GM18511 (cell line): Measurements from ENCODE around the gene GPRIN1.
A peak's percentile ranks its signal among the peaks of the same experiment; 100 is the strongest.

Experiments
- ATAC-seq: cut with Tn5 transposase; IDR thresholded peaks from one replicate; pipeline ENCODE4 v1.9.1; 2021; ENCODE audit warnings: mild to moderate bottlenecking, moderate library complexity; ENCODE audit not compliant: unreplicated experiment

The GPRIN1 gene

DNA sequence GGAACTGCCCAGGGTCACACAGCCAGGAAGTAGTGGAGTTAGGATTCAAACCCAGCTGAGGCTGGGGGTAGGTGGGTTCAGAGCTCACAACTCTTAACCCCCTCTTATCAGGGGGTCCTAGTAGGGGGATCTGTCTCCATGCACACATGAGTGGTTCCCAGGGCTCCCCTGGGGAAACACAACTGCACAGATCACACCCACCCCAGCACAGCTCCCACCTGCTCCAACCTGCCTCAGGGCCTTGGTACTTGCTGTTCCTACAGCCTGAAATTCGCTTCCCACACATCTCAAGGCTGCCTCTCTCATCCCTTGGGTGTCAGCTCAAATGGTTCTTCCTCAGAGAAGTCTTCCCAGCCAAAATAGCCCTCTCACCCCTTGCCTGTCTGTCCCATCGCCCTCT lies 15.6 kb upstream of the GPRIN1 start:
- ATAC-seq, result no peak

- no peak for ATAC-seq
Observed at GRCh38 chr5:176624938-176625337, 15.0 kb upstream of the GPRIN1 start.

- ATAC-seq, result no peak
Observed at GRCh38 chr5:176624142-176624541, 14.2 kb upstream of the GPRIN1 start.

GRCh38 chr5:176621661-176622079 lies 11.7 kb upstream of the GPRIN1 start:
- no peak for ATAC-seq

- ATAC-seq, result no peak
Observed at GRCh38 chr5:176620333-176620981, 10.5 kb upstream of the GPRIN1 start.

DNA sequence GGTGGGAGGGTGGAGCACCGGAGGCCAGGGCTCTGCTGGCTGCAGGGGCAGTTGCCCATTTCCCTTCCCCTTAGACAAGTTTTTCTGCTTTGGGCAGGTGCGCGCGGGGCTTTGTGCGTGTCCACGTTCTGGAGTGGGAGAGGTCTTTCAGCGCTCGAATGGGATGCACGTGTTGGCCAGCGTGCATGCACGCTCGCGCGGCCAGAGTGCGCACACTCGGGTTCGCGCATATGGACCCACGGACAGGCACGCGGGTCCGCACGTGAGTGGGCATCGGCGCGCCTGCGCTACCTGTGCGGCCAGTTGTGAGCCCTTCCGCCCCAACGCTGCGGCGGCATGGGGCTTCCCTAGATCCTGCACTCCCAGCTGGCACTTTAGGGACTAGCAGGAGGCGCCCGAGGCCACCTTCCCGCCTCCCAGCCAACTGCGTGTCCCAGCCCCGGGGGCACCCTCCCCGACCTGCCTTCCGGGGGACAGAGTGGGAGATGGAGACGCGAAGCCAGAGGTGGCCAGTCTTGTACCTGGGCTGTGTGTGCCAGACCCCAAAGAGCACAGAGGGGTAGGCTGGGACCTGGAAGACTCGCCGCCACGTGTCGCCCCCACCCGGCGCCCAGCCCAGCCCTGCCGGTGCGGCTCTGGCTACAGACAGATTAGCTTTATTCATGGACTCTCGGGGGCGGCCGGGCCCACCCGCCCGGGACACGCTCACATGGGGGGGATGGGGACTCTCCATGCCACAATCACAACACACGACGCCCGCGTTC lies 9.8 kb upstream of the GPRIN1 start:
- ATAC-seq, result no peak

GRCh38 chr5:176619203-176619568 lies 9.2 kb upstream of the GPRIN1 start:
- peak; percentile 86 for ATAC-seq

DNA sequence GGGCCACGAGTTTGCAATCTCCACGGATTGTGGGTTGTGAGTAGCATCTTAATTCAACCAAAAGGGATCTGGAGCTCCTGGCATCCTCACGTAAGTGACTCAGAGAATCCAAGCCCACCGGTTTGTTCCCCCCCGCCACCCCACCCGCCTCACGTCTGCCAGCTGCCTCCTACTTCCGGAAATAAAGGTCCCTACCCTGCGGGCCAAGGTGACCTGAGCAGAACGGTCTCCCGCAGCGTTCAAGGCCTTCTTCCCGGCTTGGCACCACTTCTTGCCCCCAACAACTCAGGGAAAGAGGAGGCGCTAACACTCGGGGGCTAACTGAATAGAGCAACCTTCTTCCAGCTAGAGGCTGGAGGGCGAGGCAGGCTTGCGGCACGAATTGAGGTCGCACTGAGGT lies 8.8 kb upstream of the GPRIN1 start:
- no peak for ATAC-seq

- no peak for ATAC-seq
Observed at GRCh38 chr5:176616511-176616910, 6.6 kb upstream of the GPRIN1 start.

- no peak for ATAC-seq
Observed at GRCh38 chr5:176614805-176615478, 5.0 kb upstream of the GPRIN1 start.

- no peak for ATAC-seq
Observed at GRCh38 chr5:176612855-176613254, 2.9 kb upstream of the GPRIN1 start.

DNA sequence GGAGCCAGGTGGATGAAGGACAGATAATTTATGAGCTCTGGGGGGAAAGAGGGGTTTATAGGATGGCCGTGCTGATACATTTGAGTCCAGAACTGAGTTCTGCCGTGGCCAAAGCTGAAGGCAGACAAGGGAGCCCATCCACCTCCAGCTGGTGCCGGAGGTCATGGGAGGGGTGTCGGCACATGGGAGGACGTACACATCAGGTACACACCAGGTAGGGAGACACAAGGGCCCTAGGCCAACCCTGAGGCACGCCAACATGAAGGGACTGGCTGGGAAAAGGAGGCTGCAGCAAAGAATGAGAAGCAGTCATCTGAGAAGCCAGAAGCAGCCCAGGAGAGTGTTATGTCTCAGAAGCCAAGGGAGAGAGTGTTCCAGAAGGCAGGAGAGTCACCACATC lies 2.1 kb upstream of the GPRIN1 start:
- no peak for ATAC-seq

GRCh38 chr5:176611435-176611834 lies 1.5 kb upstream of the GPRIN1 start:
- ATAC-seq, result no peak

GRCh38 chr5:176610435-176610773 lies 448 bp upstream of the GPRIN1 start:
- no peak for ATAC-seq

- peak; percentile 32 for ATAC-seq
Observed at GRCh38 chr5:176608937-176609723, 826 bp downstream of the GPRIN1 start.

DNA sequence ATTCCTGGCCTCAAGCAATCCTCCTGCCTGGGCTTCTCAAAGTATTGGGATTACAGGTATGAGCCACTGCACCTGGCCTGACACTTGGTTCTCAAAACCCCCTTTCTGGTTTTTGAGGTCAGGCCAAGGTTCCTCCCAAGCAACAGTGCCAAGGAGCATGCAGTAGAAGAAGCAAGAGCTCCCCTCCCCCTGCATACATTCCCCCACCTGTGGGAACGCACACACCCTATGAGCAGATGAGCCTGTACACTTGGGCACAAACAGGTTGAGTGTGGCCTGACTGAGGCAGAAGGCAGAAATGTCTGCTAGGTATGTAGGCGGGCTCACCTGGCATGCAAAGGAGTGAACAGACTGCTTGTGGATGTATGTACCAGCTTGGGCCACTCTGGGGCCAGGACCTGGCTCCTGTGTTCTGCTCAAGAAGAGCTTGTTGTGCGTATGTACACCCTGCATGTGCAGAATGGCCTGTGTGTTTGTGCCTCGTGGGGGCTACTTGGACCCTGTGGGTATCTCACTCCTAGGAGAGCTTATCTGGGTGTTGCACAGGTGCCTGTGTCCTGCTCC lies 1.7 kb downstream of the GPRIN1 start:
- ATAC-seq, result no peak

DNA sequence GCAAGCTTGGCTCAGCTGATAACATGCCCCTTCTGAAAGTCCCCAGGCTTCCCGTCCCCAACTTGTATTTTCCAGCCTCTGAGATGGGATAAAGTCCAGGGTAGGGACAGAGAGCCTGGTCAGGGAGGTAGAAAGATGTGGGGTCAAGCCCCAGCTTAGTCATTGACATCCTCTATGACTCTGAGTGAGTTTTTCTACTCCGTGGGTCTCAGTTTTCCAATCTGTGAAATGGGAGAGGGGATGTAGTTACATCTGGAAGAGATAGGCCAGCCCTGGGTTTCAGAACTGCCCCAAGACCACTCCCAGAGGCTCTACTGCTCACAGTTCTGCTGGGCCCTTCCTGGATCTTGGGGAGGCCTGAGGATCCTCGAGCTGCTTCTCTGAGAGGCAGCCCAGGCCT lies 3.1 kb downstream of the GPRIN1 start:
- ATAC-seq, result no peak

DNA sequence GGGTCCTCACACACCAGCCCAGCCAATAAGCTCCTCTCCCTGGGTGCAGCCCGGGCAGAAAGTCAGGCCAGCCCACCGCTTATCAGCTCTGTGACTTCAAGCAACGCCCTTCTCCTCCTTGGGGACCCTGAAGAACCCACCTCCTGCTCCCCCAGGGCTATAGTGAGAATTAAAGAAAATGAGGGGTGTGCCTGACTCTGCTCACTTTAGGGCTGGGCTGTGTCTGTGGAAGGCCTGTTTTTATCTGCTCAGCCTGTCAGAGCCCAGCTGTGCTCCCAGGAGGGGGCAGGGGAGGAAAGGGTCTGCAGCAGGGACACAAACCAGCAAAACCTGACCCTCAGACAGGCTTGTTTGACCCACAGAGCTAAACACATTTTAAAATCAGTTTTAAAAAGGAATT lies 3.9 kb downstream of the GPRIN1 start:
- no peak for ATAC-seq

DNA sequence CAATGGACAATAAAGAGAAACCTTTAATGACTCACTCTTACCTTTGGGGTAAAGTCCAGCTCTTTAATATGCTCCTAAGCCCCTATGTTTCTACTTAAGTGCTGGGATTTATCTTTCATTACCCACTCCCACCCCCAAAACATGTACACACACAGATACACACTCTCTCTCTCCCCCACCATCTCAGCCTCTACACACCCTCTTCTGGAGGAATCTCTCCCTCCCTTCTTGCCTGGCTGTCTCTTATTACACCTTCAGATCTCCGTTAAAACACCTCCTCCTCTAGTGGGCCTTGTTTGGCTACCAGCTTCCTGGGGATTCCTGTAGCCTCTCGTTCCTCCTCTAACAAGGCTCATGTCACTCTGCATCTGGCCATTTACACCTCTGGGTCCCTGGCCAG lies 6.9 kb downstream of the GPRIN1 start:
- no peak for ATAC-seq

DNA sequence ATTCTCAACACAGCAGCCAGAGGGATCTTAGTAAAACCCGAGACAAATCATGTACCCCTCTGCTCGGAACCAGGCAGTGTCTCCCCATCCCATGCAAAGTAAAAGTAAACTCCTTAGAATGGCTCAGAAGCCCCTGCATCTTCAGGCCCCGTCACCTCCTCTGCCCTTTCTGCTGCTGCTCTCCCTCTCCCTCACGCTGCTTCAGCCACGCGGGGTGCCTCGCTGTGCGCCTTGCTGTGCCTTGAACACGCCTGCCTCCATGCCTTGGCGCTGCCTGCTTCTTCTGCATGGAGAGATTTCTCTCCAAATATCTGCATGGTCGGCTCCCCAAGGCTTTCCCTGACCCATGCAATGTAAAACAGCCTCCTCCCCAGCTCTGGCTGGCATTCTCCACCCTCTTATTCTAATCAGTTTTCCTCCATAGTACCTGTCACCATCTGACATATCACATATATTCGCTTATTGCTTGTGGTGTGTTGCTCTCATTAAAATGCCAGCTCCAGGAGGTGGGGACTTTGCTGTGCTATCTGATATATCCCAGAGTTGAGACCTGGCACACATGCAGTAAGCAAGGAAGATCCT lies 8.0 kb downstream of the GPRIN1 start:
- ATAC-seq, result no peak
